HepG2 (cell line): ENCODE measurements around the gene FURIN. TPM values are rescaled to one million over a fixed set of nuclear protein-coding genes. Genes with fewer than 3 reads are reported as not detected.

Experiments used
- HOXD1 ChIP-seq: sonication (generic); formaldehyde crosslinking; IDR thresholded peaks from 2 replicates; pipeline ENCODE4 v1.5.0; 2020; ENCODE audit warnings: missing genetic modification reagents
- MYC ChIP-seq: sonication (generic); formaldehyde crosslinking; IDR thresholded peaks from 2 replicates; pipeline ENCODE4 v1.9.0; 2021; ENCODE audit warnings: missing genetic modification reagents, borderline replicate concordance
- NFKB2 ChIP-seq: sonication (generic); formaldehyde crosslinking; IDR thresholded peaks from 2 replicates; pipeline ENCODE4 v1.4.0; 2020; ENCODE audit warnings: missing genetic modification reagents, borderline replicate concordance
- NRL ChIP-seq: sonication (generic); formaldehyde crosslinking; IDR thresholded peaks from 2 replicates; pipeline ENCODE4 v1.5.0; 2020; ENCODE audit warnings: missing genetic modification reagents, mild to moderate bottlenecking, moderate library complexity, borderline replicate concordance
- PAF1 ChIP-seq: IDR thresholded peaks from 2 replicates; pipeline ENCODE4 v1.6.1; 2016; ENCODE audit warnings: missing genetic modification reagents, missing compliant biosample characterization
- PRMT3 ChIP-seq: sonication (generic); formaldehyde crosslinking; IDR thresholded peaks from 2 replicates; pipeline ENCODE4 v1.8.1; 2022; ENCODE audit warnings: low read depth, mild to moderate bottlenecking, moderate library complexity, missing genetic modification reagents, borderline replicate concordance
- PTBP1 ChIP-seq: fragments of 200-400 bp; formaldehyde crosslinking; IDR thresholded peaks from 2 replicates; pipeline ENCODE4 v1.6.1; 2018; ENCODE audit warnings: low read length, low read depth; ENCODE audit not compliant: poor library complexity, severe bottlenecking
- RXRB ChIP-seq: IDR thresholded peaks from 2 replicates; pipeline ENCODE4 v1.6.1; 2016; ENCODE audit warnings: borderline replicate concordance, missing genetic modification reagents, missing compliant biosample characterization
- TEAD3 ChIP-seq: optimal IDR thresholded peaks from 2 replicates; pipeline ENCODE3; 2016; ENCODE audit warnings: borderline replicate concordance
- ZFP1 ChIP-seq: IDR thresholded peaks from 2 replicates; pipeline ENCODE4 v1.6.1; 2016
- ZNF501 ChIP-seq: sonication (generic); formaldehyde crosslinking; IDR thresholded peaks from 2 replicates; pipeline ENCODE4 v1.5.1; 2020; ENCODE audit warnings: mild to moderate bottlenecking, moderate library complexity, missing genetic modification reagents
- ZNF547 ChIP-seq: sonication (generic); formaldehyde crosslinking; IDR thresholded peaks from 2 replicates; pipeline ENCODE4 v1.5.1; 2020; ENCODE audit warnings: mild to moderate bottlenecking, missing genetic modification reagents
- ZNF766 ChIP-seq: sonication (generic); formaldehyde crosslinking; IDR thresholded peaks from 2 replicates; pipeline ENCODE4 v1.5.0; 2020; ENCODE audit warnings: missing genetic modification reagents, borderline replicate concordance
- polyA plus RNA-seq, 8 experiments: library from polyadenylated mRNA; depleted of rRNA in 3 of 8; stranded (reverse) in 7 of 8; unstranded in 1 of 8; fragments of >200 nt; fragmentation: Illumina TruSeq in 4 of 8; extraction: Trizol in 4 of 8; gene quantifications; 2 replicates each; pipeline versions ENCODE4 v1.2.1 to v1.2.3, GENCODE V29; 2011 to 2016; ENCODE audit warnings: low read depth in 4 of 8, missing spikeins in 1 of 8, mixed read lengths in 1 of 8; ENCODE audit not compliant: insufficient read depth in 1 of 8
- total RNA-seq, 5 experiments: library from RNA; depleted of rRNA; stranded (reverse); fragments of >200 nt; fragmentation: Illumina TruSeq; extraction: Trizol; gene quantifications; 2 replicates each; pipeline ENCODE4 v1.2.3, GENCODE V29; 2016; ENCODE audit warnings: low read depth in 1 of 5
- TF ChIP-seq, protein P1 (sequence below): sonication (generic); formaldehyde crosslinking; IDR thresholded peaks from 2 replicates; pipeline ENCODE4 v1.5.1; 2020; ENCODE audit warnings: mild to moderate bottlenecking, missing genetic modification reagents
- TF ChIP-seq, protein P2 (sequence below), 2 experiments: fragments of 450-650 bp in 1 of 2; sonication (generic) in 1 of 2; formaldehyde crosslinking in 1 of 2; IDR thresholded peaks; 2 replicates each; pipeline versions ENCODE4 v1.6.1 to v1.8.0; 2016 to 2022; ENCODE audit warnings: antibody characterized with exemption in 1 of 2, mild to moderate bottlenecking in 1 of 2, missing genetic modification reagents in 1 of 2
- TF ChIP-seq, protein P3 (sequence below): sonication (generic); formaldehyde crosslinking; IDR thresholded peaks from 2 replicates; pipeline ENCODE4 v1.4.0; 2020; ENCODE audit warnings: missing genetic modification reagents

The FURIN gene
- total and polyA plus RNA-seq, 2 of the 13 experiments (the other 11 are each of a cell fraction or from before 2014, with no cell fraction given), result 15.2 to 17.4 TPM

DNA sequence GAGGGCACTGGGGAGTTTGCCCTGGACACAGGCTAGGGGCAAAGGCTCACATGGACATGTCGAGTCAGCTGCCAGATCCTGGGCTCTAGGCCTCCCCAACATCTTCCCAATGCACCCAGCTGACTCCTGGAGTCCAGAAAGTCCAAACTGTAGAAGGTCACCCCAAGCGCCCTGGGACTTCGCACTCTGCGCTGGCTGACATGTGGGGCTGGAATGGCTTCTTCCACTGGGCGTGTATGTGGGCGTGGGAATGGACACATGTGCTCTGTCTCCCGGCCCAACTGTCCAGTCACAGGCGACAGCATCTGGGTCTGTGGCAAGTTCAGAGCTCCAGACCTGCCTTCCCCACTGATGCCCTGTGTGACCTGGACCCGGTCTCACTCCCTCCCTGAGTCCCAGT, 13.2 kb upstream of the FURIN start (continued):
- TF ChIP-seq, protein P1, sequence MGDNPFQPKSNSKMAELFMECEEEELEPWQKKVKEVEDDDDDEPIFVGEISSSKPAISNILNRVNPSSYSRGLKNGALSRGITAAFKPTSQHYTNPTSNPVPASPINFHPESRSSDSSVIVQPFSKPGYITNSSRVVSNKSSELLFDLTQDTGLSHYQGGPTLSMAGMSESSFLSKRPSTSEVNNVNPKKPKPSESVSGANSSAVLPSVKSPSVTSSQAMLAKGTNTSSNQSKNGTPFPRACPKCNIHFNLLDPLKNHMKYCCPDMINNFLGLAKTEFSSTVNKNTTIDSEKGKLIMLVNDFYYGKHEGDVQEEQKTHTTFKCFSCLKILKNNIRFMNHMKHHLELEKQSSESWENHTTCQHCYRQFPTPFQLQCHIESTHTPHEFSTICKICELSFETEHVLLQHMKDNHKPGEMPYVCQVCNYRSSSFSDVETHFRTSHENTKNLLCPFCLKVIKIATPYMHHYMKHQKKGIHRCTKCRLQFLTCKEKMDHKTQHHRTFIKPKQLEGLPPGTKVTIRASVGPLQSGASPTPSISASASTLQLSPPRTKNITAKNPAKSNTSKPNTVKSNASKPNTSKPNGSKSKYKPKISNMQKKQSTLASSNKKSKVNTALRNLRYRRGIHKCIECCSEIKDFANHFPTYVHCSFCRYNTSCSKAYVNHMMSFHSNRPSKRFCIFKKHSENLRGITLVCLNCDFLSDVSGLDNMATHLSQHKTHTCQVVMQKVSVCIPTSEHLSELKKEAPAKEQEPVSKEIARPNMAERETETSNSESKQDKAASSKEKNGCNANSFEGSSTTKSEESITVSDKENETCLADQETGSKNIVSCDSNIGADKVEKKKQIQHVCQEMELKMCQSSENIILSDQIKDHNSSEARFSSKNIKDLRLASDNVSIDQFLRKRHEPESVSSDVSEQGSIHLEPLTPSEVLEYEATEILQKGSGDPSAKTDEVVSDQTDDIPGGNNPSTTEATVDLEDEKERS (CRISPR knock-in tag), result no peak
- TF ChIP-seq ZNF501 (CRISPR knock-in tag) (no peak), PTBP1 (no peak), NFKB2 (CRISPR knock-in tag) (no peak), PAF1 (no peak), NRL (CRISPR knock-in tag) (no peak), PRMT3 (CRISPR knock-in tag) (no peak), MYC (CRISPR knock-in tag) (peak; percentile 58; the same call in 1 of the 2 replicates), RXRB (CRISPR knock-in tag) (0 out of 2 replicates have a peak, but pooled peaks have one; percentile 37), TEAD3 (no peak), HOXD1 (CRISPR knock-in tag) (no peak), ZNF766 (CRISPR knock-in tag) (no peak), ZNF547 (CRISPR knock-in tag) (no peak), ZFP1 (no peak)
- TF ChIP-seq, protein P2, sequence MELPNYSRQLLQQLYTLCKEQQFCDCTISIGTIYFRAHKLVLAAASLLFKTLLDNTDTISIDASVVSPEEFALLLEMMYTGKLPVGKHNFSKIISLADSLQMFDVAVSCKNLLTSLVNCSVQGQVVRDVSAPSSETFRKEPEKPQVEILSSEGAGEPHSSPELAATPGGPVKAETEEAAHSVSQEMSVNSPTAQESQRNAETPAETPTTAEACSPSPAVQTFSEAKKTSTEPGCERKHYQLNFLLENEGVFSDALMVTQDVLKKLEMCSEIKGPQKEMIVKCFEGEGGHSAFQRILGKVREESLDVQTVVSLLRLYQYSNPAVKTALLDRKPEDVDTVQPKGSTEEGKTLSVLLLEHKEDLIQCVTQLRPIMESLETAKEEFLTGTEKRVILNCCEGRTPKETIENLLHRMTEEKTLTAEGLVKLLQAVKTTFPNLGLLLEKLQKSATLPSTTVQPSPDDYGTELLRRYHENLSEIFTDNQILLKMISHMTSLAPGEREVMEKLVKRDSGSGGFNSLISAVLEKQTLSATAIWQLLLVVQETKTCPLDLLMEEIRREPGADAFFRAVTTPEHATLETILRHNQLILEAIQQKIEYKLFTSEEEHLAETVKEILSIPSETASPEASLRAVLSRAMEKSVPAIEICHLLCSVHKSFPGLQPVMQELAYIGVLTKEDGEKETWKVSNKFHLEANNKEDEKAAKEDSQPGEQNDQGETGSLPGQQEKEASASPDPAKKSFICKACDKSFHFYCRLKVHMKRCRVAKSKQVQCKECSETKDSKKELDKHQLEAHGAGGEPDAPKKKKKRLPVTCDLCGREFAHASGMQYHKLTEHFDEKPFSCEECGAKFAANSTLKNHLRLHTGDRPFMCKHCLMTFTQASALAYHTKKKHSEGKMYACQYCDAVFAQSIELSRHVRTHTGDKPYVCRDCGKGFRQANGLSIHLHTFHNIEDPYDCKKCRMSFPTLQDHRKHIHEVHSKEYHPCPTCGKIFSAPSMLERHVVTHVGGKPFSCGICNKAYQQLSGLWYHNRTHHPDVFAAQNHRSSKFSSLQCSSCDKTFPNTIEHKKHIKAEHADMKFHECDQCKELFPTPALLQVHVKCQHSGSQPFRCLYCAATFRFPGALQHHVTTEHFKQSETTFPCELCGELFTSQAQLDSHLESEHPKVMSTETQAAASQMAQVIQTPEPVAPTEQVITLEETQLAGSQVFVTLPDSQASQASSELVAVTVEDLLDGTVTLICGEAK (IDR thresholded peaks at IDR 0.05), result no peak
- TF ChIP-seq, protein P2 (CRISPR knock-in tag; IDR thresholded peaks at IDR 0.05), result no peak
- TF ChIP-seq, protein P3, sequence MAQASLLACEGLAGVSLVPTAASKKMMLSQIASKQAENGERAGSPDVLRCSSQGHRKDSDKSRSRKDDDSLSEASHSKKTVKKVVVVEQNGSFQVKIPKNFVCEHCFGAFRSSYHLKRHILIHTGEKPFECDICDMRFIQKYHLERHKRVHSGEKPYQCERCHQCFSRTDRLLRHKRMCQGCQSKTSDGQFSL (CRISPR knock-in tag), result no peak
